ENCODE measurements around the gene EGR1.

GRCh38 chr5:138455232-138455930 lies 9.9 kb upstream of the EGR1 start:
- TF ChIP-seq CTCF (IDR thresholded peaks at IDR 0.05 in 2 of 3, conservative IDR thresholded peaks at IDR 0.05 in 1 of 3; ENCODE audit: borderline replicate concordance in 1 of 3, insufficient read depth in 1 of 3, low read depth in 2 of 3, low read length in 2 of 3) (no peak), EGR1 (IDR thresholded peaks at IDR 0.05; ENCODE audit: low read depth) (no peak), POLR2A (IDR thresholded peaks at IDR 0.05; ENCODE audit: borderline replicate concordance, extremely low read depth, insufficient read depth, insufficient read length) (no peak), YY1 (IDR thresholded peaks at IDR 0.05; ENCODE audit: extremely low read depth, insufficient replicate concordance, low read depth, low read length) (no peak), ATF3 (IDR thresholded peaks at IDR 0.05) (no peak), REST (IDR thresholded peaks at IDR 0.05; ENCODE audit: low read depth) (no peak), ZNF274 (IDR thresholded peaks at IDR 0.05; ENCODE audit: low read depth, low read length) (no peak), ZBTB33 (IDR thresholded peaks at IDR 0.05; ENCODE audit: extremely low read depth, insufficient replicate concordance, low read length) (no peak), CEBPB (IDR thresholded peaks at IDR 0.05; ENCODE audit: low read depth) (no peak), FOSL1 (IDR thresholded peaks at IDR 0.05; ENCODE audit: low read depth) (no peak)
